Breast epithelium (tissue), 3 donors: Measurements from ENCODE around the gene ALDH1L1.

Experiments used
- CTCF ChIP-seq, 3 donors: fragments of 450-650 bp; IDR thresholded peaks; one replicate each; pipeline ENCODE4 v1.5.1; 2016 to 2017; ENCODE audit warnings: antibody characterized with exemption in 3 of 3, mild to moderate bottlenecking in 3 of 3, moderate library complexity in 3 of 3
- POLR2A ChIP-seq: fragments of 450-650 bp; IDR thresholded peaks from one replicate; pipeline ENCODE4 v1.6.1; 2016; ENCODE audit warnings: antibody characterized with exemption, mild to moderate bottlenecking, moderate library complexity
- POLR2AphosphoS5 ChIP-seq, 3 donors: sonication (generic); formaldehyde crosslinking; IDR thresholded peaks; one replicate each; pipeline ENCODE4 v1.6.1; 2017; ENCODE audit warnings: antibody characterized with exemption in 3 of 3

GRCh38 chr3:126070146-126070545 is 110.2 kb downstream of the ALDH1L1 start:
- TF ChIP-seq CTCF (IDR thresholded peaks at IDR 0.05) (no peak), POLR2AphosphoS5 (IDR thresholded peaks at IDR 0.05) (no peak), POLR2A (no peak)
